IgD-negative memory B cell (primary cell): Measurements from ENCODE around the gene FAM20C. TPM values are rescaled to one million over a fixed set of nuclear protein-coding genes. Genes with fewer than 3 reads are reported as not detected.
A peak's percentile ranks its signal among the peaks of the same experiment; 100 is the strongest.

Experiments used
- H3K27ac Mint-ChIP-seq, 3 donors: one replicate each; pipeline ENCODE4 v1.8.0; 2020 to 2022; ENCODE audit warnings: mild to moderate bottlenecking in 3 of 3, mixed read lengths in 3 of 3, moderate library complexity in 1 of 3
- H3K27me3 Mint-ChIP-seq: one replicate; pipeline ENCODE4 v1.8.0; 2021; ENCODE audit warnings: mixed read lengths
- H3K36me3 Mint-ChIP-seq: one replicate; pipeline ENCODE4 v1.8.0; 2020; ENCODE audit warnings: mild to moderate bottlenecking, mixed read lengths
- H3K4me1 Mint-ChIP-seq, 3 donors: one replicate each; pipeline ENCODE4 v1.8.0; 2020 to 2022; ENCODE audit warnings: mixed read lengths in 3 of 3, mild to moderate bottlenecking in 1 of 3
- H3K4me3 Mint-ChIP-seq, 4 donors: one replicate each; pipeline ENCODE4 v1.8.0; 2020 to 2022; ENCODE audit warnings: mild to moderate bottlenecking in 4 of 4, mixed read lengths in 4 of 4, moderate library complexity in 3 of 4
- H3K9me3 Mint-ChIP-seq, 3 donors: one replicate each; pipeline ENCODE4 v1.8.0; 2020 to 2021; ENCODE audit warnings: mixed read lengths in 3 of 3, mild to moderate bottlenecking in 1 of 3
- polyA plus RNA-seq: library from polyadenylated mRNA; unstranded; fragments of 300-500 nt; fragmentation: Illumina TruSeq; gene quantifications from one replicate; pipeline ENCODE4 v1.2.3, GENCODE V29; 2021

The FAM20C gene
- polyA plus RNA-seq, 1 donor from 2014 or later = not detected

GRCh38 chr7:285731-286130, 93.4 kb downstream of the FAM20C start:
- Mint-ChIP-seq H3K4me1 (no peaks in the 10 kb centered on the region), H3K9me3 (peaks cover 0 to under 1% (median 0%) of the 10 kb centered on the region in 3 donors), H3K4me3 (no peak overlapping the region), H3K36me3 (no peaks in the 10 kb centered on the region), H3K27ac (peak overlapping the region in 1 of 3 donors; percentile 27), H3K27me3 (peaks cover 9% of the 10 kb centered on the region)

- H3K9me3 Mint-ChIP-seq = no peaks in the 10 kb centered on the region
- H3K27ac Mint-ChIP-seq = peak overlapping the region in 1 of 3 donors; percentile 27
- no peaks in the 10 kb centered on the region for H3K4me1 Mint-ChIP-seq
- H3K36me3 Mint-ChIP-seq = no peaks in the 10 kb centered on the region
- no peak overlapping the region for H3K4me3 Mint-ChIP-seq
- peaks cover 9% of the 10 kb centered on the region for H3K27me3 Mint-ChIP-seq
These were observed 93.9 kb downstream of the FAM20C start for GRCh38 chr7:286266-286665.

GRCh38 chr7:288671-289101, 96.3 kb downstream of the FAM20C start:
- H3K36me3 Mint-ChIP-seq = no peaks in the 10 kb centered on the region
- H3K4me1 Mint-ChIP-seq = no peaks in the 10 kb centered on the region
- H3K27me3 Mint-ChIP-seq = peaks cover 15% of the 10 kb centered on the region
- no peaks in the 10 kb centered on the region for H3K9me3 Mint-ChIP-seq
- no peak overlapping the region for H3K27ac Mint-ChIP-seq
- H3K4me3 Mint-ChIP-seq = no peak overlapping the region

- no peaks in the 10 kb centered on the region for H3K36me3 Mint-ChIP-seq
- peaks cover 15% of the 10 kb centered on the region for H3K27me3 Mint-ChIP-seq
- no peak overlapping the region for H3K27ac Mint-ChIP-seq
- no peak overlapping the region for H3K4me3 Mint-ChIP-seq
- no peaks in the 10 kb centered on the region for H3K4me1 Mint-ChIP-seq
- no peaks in the 10 kb centered on the region for H3K9me3 Mint-ChIP-seq
These were observed 96.9 kb downstream of the FAM20C start for GRCh38 chr7:289209-289755.

- Mint-ChIP-seq H3K27me3 (peaks cover 16% of the 10 kb centered on the region), H3K4me1 (no peaks in the 10 kb centered on the region), H3K27ac (no peak within 1 kb of the TSS), H3K9me3 (no peaks in the 10 kb centered on the region), H3K36me3 (no peaks in the 10 kb centered on the region), H3K4me3 (no peak within 1 kb of the TSS)
These were observed 97.6 kb downstream of the FAM20C start, which contains the start of gene FOXL3 for GRCh38 chr7:289756-290553. Gene FOXL3, plus strand, starts transcription at chr7:290170. Its CDS starts 0 bp downstream, at chr7:290170.

GRCh38 chr7:290554-291372, 98.4 kb downstream of the FAM20C start:
- no peaks in the 10 kb centered on the region for H3K9me3 Mint-ChIP-seq
- H3K27me3 Mint-ChIP-seq = peaks cover 17% of the 10 kb centered on the region
- no peak overlapping the region for H3K27ac Mint-ChIP-seq
- H3K4me1 Mint-ChIP-seq = no peaks in the 10 kb centered on the region
- H3K36me3 Mint-ChIP-seq = no peaks in the 10 kb centered on the region
- no peak overlapping the region for H3K4me3 Mint-ChIP-seq

- Mint-ChIP-seq H3K27ac (no peak overlapping the region), H3K9me3 (no peaks in the 10 kb centered on the region), H3K4me3 (no peak overlapping the region), H3K4me1 (no peaks in the 10 kb centered on the region), H3K27me3 (peaks cover 17% of the 10 kb centered on the region), H3K36me3 (no peaks in the 10 kb centered on the region)
These were observed 99.2 kb downstream of the FAM20C start for GRCh38 chr7:291373-292092.

- H3K27ac Mint-ChIP-seq = no peak overlapping the region
- no peaks in the 10 kb centered on the region for H3K36me3 Mint-ChIP-seq
- no peaks in the 10 kb centered on the region for H3K4me1 Mint-ChIP-seq
- no peak overlapping the region for H3K4me3 Mint-ChIP-seq
- H3K9me3 Mint-ChIP-seq = no peaks in the 10 kb centered on the region
- peaks cover 17% of the 10 kb centered on the region for H3K27me3 Mint-ChIP-seq
These were observed 99.9 kb downstream of the FAM20C start for GRCh38 chr7:292226-292625.

GRCh38 chr7:292826-293225, 100.5 kb downstream of the FAM20C start:
- H3K36me3 Mint-ChIP-seq = no peaks in the 10 kb centered on the region
- H3K27me3 Mint-ChIP-seq = peaks cover 17% of the 10 kb centered on the region
- no peak overlapping the region for H3K4me3 Mint-ChIP-seq
- no peaks in the 10 kb centered on the region for H3K4me1 Mint-ChIP-seq
- no peaks in the 10 kb centered on the region for H3K9me3 Mint-ChIP-seq
- no peak overlapping the region for H3K27ac Mint-ChIP-seq

- H3K27ac Mint-ChIP-seq = no peak overlapping the region
- H3K36me3 Mint-ChIP-seq = no peaks in the 10 kb centered on the region
- no peaks in the 10 kb centered on the region for H3K9me3 Mint-ChIP-seq
- no peaks in the 10 kb centered on the region for H3K4me1 Mint-ChIP-seq
- H3K27me3 Mint-ChIP-seq = peaks cover 14% of the 10 kb centered on the region
- H3K4me3 Mint-ChIP-seq = no peak overlapping the region
These were observed 101.5 kb downstream of the FAM20C start for GRCh38 chr7:293681-294439.

- Mint-ChIP-seq H3K27ac (no peak overlapping the region), H3K9me3 (no peaks in the 10 kb centered on the region), H3K4me3 (no peak overlapping the region), H3K36me3 (no peaks in the 10 kb centered on the region), H3K27me3 (peaks cover 10% of the 10 kb centered on the region), H3K4me1 (no peaks in the 10 kb centered on the region)
These were observed 102.2 kb downstream of the FAM20C start for GRCh38 chr7:294440-295154.

GRCh38 chr7:295155-296154, 103.1 kb downstream of the FAM20C start:
- peaks cover 10% of the 10 kb centered on the region for H3K27me3 Mint-ChIP-seq
- H3K9me3 Mint-ChIP-seq = no peaks in the 10 kb centered on the region
- H3K27ac Mint-ChIP-seq = no peak overlapping the region
- H3K4me3 Mint-ChIP-seq = no peak overlapping the region
- no peaks in the 10 kb centered on the region for H3K4me1 Mint-ChIP-seq
- H3K36me3 Mint-ChIP-seq = no peaks in the 10 kb centered on the region
